HAP-1 (cell line): ENCODE results near the gene MFRP.

Experiments
- DNase-seq, 2 experiments: peaks; one replicate each; pipeline ENCODE4 v3.0.0-alpha.2; 2016 to 2020; ENCODE audit warnings: low spot score in 2 of 2
- H3K27me3 ChIP-seq: fragments of 250-450 bp; sonication (Bioruptor Pico); 2 replicates; pipeline ENCODE4 v1.5.1; 2020; ENCODE audit warnings: low read depth, mild to moderate bottlenecking, moderate library complexity
- H3K36me3 ChIP-seq: fragments of 250-450 bp; sonication (Bioruptor Pico); replicated peaks from 2 replicates; pipeline ENCODE4 v1.5.1; 2020; ENCODE audit warnings: mild to moderate bottlenecking
- H3K4me1 ChIP-seq: fragments of 250-450 bp; sonication (Bioruptor Pico); 2 replicates; pipeline ENCODE4 v1.5.1; 2020; ENCODE audit warnings: mild to moderate bottlenecking
- H3K4me3 ChIP-seq: fragments of 250-450 bp; sonication (Bioruptor Pico); 2 replicates; pipeline ENCODE4 v1.5.1; 2020; ENCODE audit warnings: mild to moderate bottlenecking, moderate library complexity
- H3K9me3 ChIP-seq: fragments of 250-450 bp; sonication (Bioruptor Pico); 2 replicates; pipeline ENCODE4 v1.5.1; 2020; ENCODE audit warnings: mild to moderate bottlenecking, moderate library complexity
- in situ Hi-C: fragments of 300-500 bp; cut with MboI; formaldehyde crosslinking; loops from 3 replicates; pipeline ENCODE4 v1.14.3; 2020; ENCODE audit warnings: low sequenced_read_pairs, inconsistent platforms, mixed read lengths

The MFRP gene

DNA sequence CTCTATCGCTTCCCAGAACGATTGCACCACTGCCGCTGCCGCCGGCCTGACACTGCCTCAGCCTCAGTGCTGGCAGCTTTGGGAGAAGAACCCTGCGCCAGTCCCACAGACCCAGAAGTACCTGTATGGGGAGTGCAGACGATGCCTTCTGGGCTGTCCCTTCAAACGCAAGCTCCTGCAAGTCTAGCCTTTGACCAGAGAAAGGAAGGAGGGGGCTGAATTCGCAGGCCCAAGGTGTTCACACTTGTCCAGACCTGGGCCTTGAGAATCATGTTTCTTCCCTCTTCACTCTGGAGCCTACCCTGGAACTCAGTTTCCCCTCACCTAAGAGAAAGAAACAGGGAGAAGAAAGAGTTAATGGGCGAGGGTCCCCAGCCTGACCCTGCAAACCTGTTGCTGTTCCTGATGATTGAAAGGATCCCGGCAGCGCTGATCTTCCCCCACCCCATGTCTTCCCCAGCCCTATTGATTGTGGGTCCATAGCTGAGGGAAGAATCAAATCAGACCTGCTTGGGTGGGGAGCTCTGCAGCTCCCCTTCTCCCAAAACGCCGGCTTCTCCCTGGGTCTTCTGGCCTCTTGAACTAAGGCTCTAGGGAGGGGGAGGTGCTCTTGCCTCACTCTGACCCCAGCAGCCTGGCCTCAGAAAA, 28.8 kb downstream of the MFRP start:
- peak overlapping the region; percentile 69 for H3K4me3 ChIP-seq
- in situ Hi-C loops: no loop called here
- no peaks in the 10 kb centered on the region for H3K9me3 ChIP-seq
- peaks cover 20% of the 10 kb centered on the region for H3K36me3 ChIP-seq
- H3K27me3 ChIP-seq: no peaks in the 10 kb centered on the region
- no peak for DNase-seq
- peaks cover 41% of the 10 kb centered on the region for H3K4me1 ChIP-seq

DNA sequence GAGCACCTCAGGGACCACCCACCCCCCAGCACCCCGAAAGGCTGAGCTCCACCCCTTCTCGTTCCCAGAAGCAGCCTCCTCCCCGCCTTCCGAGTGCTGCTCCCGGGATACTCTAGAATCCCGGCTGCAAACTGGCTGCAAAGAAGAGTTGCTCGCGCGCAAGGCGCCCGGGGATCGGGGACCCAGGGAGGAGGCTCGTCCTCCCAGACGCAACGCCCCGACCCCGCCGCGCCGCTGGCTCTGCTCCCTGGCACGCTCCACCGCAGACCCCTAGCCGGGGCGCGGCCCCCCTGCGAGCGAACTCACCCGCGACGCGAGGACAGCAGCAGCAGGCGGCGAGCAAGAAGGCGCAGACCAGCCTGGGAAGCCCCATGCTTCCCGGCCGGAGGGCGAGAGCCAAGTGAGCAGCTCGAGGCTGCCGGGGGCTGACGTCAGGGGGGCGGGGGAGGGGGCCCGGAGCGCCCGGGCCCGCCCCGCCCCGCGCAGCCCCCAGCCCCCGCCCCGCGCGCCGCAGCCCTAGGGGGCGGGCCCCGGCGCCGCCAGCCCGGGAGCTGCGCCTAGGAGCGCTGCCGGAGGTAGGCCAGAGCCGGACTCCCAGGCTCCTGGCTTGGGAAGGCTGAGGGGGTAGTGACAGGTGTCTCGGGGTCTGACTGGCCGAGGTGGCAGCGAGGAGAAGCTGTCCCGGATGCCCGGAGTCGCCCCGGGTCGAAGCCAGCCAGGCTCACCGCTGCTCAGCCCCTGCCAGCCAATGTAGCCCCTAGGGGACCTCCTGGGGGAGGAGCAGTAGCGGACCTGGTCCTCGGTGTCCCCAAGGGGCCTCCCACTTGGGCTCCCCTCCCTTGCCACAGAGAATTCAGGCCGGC, 29.5 kb downstream of the MFRP start, which contains the start of gene MCAM:
TSS of gene MCAM (minus strand) at position 402 of the 863 bp plus-strand sequence. CDS start at position 373, 29 bp downstream.
- peak within 1 kb of the TSS; percentile 69 for H3K4me3 ChIP-seq
- H3K4me1 ChIP-seq: peaks cover 40% of the 10 kb centered on the region
- peaks cover 28% of the 10 kb centered on the region for H3K36me3 ChIP-seq
- in situ Hi-C loops: no loop called here
- peak; percentile 49 to 72 for DNase-seq
- H3K9me3 ChIP-seq: no peaks in the 10 kb centered on the region
- no peaks in the 10 kb centered on the region for H3K27me3 ChIP-seq

DNA sequence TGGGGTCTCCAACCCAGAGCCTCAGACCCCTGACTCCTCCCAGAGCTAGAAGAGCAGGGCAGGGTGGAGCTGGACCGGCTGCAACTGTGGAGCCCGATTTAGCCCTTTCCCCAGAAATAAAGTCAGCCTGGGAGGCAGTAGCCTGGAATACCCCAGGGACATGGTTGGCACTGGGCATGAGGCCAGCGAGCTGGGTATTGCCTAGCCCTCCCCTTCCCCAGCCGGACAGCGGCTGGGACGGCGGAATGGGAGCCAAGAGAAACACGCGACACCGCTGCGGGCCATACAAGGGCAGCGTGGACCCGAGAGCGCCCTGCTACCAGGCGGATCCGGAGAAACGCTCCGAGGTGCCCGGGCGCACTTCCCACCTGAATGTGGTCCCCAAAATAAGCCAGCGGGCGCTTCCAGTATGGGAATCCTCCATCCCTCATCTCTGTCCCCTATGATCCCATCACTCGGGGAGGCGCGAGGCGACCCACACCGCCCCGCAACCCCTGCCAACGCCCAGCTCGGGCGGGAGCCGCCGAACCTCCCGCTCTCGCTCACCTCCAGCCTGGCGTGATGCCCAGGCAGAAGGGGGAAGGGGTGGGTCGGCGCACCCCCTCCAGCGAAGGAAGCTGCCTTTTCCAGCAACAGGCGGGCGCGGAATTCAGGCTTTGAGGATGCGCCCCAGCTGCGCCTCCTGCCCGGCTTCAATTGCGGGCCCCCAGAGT, 30.3 kb downstream of the MFRP start:
- peak overlapping the region; percentile 69 for H3K4me3 ChIP-seq
- no peaks in the 10 kb centered on the region for H3K9me3 ChIP-seq
- no peaks in the 10 kb centered on the region for H3K27me3 ChIP-seq
- in situ Hi-C loops: no loop called here
- peaks cover 32% of the 10 kb centered on the region for H3K4me1 ChIP-seq
- H3K36me3 ChIP-seq: peaks cover 32% of the 10 kb centered on the region
- peak in 1 of 2 experiments; percentile 61 for DNase-seq

DNA sequence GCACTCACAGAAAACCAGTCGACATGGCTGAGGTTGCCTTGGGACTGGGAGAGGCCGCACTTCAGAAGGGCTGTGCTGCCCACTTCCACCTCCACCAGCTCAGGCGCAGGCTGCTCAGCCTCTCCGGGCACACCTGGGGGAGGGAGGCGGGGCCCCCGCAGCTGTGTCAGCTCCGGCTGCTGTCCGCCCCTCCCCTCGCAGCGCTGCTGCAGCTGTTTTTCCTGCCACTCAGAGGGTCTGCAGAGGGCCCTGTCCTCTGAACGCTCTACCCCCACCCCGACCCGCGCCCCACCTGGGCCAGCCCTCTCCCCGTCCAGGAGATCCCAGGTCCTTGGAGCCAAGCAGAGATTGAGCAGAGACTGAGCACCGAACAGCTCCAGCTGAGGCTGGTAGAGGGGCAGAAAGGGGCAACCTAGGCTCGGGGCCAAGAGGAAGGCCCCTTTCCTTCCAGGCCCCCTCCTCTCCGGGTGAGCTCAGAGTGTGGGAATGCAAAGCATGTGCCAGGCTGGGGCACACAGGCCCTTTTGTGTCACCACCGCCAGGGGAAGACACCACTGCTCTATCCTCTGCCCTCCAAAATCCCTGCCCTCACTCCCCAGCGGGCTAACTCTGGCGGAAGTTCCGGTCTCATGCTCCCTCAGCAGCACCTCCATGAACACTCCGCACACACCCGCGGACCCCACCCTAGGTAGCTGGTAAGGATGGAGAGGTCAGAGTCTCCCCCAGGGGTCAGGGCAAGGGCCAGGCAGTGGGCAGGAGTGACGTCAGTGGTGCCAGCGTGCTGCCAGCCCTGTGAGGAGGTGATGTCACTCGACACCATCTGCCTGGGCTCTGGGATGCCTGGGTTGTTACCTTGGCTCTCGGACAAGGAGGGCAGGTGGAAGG, 31.1 kb downstream of the MFRP start:
- Histone ChIP-seq H3K27me3 (no peaks in the 10 kb centered on the region), H3K36me3 (peaks cover 40% of the 10 kb centered on the region), H3K4me1 (peaks cover 24% of the 10 kb centered on the region), H3K4me3 (peak overlapping the region; percentile 69), H3K9me3 (no peaks in the 10 kb centered on the region)
- in situ Hi-C loops: no loop called here
- peak in 1 of 2 experiments; percentile 16 for DNase-seq

DNA sequence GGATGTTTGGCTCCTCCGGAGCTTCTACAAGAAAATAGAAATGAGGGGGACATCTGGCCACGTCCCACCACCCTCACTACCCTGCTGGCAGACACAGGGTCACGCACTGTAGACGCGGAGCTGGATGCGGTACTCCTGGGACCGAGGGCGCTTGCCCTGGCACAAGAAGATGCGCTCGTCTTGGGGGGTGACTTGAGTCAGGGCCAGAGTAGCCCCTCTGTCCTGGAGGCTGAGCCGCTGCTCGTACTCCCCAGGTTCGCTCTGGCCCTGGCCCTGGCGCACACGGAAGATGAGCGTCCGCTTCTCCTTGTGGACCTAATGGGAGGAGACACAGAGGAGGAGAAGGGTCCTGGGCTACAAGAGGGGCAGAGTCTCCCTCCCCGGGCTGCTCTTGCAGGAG, 31.8 kb downstream of the MFRP start:
- no peaks in the 10 kb centered on the region for H3K9me3 ChIP-seq
- H3K4me3 ChIP-seq: no peak overlapping the region
- DNase-seq: no peak
- peaks cover 19% of the 10 kb centered on the region for H3K4me1 ChIP-seq
- in situ Hi-C loops: no loop called here
- no peaks in the 10 kb centered on the region for H3K27me3 ChIP-seq
- peaks cover 46% of the 10 kb centered on the region for H3K36me3 ChIP-seq

DNA sequence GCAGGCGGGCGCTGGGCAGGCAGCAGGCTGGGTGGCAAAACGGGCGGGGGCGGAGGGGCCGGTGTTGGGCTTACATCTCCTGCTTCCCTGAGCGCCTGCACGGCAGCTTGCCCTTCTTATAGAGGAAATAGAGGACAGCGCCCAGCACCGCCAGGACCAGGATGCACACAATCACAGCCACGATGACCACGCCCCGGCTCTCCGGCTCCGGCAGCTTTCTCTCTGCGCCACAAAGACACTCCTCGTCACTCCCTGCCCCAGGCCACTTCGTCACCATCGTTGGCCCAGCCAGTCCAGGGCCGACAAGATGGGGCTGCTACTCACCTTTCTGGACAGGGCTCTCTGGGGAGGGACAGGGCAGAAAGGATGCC, 35.8 kb downstream of the MFRP start:
- no peak for DNase-seq
- Histone ChIP-seq H3K4me1 (peaks cover under 1% of the 10 kb centered on the region; the same call in 1 of the 2 replicates), H3K4me3 (no peak overlapping the region), H3K27me3 (no peaks in the 10 kb centered on the region), H3K36me3 (peaks cover 59% of the 10 kb centered on the region), H3K9me3 (no peaks in the 10 kb centered on the region; the same call in 1 of the 2 replicates)
- in situ Hi-C loops: no loop called here

DNA sequence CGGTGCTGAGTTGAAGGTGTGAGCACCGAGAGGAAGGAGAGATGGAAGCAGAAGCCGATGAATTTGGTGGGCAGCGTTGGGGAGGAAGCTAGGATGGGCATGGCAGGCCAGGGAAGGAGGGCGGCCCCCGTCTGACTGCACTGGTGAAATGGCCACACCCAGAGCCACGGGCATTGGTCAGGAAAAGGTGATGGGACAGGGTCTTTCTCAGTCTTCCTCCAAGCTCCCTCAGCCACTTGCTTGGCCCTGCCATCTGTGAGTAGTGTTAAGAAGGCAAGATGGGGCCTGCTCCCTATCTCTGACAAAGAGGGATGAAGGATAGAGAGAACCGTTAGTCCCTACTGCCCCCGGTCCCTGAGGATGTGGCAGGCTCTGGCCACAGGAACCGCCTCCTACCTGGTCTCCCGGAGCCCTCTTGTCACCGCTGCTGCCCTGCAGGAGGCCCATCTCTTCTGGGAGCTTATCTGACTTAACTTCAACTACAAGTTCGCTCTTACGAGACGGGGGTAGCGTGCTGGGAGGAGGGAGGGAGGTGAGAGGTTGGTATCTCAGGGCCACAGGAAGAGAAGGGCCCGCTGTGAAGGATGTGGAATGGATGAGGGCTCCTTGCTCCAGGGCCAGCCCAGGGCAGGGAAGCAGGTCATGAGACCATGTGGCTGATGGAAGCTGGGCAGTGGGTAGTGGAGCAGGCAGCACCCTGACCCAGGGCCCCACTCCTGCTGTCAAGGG, 36.4 kb downstream of the MFRP start:
- in situ Hi-C loops: no loop called here
- Histone ChIP-seq H3K4me3 (no peak overlapping the region), H3K4me1 (no peaks in the 10 kb centered on the region), H3K9me3 (no peaks in the 10 kb centered on the region; the same call in 1 of the 2 replicates), H3K36me3 (peaks cover 59% of the 10 kb centered on the region), H3K27me3 (no peaks in the 10 kb centered on the region)
- DNase-seq: no peak

DNA sequence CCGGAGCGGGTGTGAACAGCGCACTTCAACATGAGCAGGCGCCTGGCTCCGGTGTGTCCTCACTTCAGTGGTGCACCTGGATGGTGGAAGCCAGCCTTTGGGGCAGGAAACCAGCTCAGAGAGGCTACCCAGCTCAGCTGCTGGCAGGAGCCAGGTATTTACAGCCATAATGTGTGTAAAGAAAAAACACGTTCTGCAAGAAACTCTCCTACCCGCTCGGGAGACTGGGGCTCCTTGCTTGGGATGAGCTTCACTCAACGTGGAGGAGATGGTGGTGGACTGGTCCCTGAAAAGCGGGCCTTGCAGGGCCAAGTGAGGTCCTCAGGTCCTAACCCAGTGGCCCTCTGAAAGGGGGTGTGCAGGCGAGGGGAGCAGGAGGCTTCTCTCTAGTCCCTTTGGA, 37.1 kb downstream of the MFRP start:
- Histone ChIP-seq H3K36me3 (peaks cover 55% of the 10 kb centered on the region), H3K27me3 (no peaks in the 10 kb centered on the region), H3K9me3 (no peaks in the 10 kb centered on the region; the same call in 1 of the 2 replicates), H3K4me3 (no peak overlapping the region), H3K4me1 (no peaks in the 10 kb centered on the region)
- in situ Hi-C loops: no loop called here
- DNase-seq: no peak

DNA sequence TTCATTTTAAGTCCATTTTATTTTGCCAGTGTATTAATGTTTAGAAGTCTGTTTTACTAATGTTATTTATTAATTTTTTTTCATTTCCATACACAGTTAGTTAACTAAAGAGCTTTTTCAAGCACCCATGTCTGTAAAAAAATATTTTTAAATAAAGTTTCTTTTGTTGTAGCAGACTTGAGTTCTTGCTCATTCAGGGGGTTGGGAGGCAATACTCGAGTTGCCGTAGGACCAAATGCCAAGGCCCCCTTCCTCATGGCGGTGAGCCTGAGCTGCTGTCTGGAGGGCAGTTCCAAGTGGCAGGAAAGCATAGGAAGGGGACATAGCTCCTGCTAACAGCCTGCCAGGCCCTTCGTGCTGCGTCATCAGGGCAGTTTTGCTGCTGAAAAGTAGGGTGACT, 38.5 kb downstream of the MFRP start:
- no peak overlapping the region for H3K4me3 ChIP-seq
- in situ Hi-C loops: no loop called here
- H3K4me1 ChIP-seq: no peaks in the 10 kb centered on the region
- no peaks in the 10 kb centered on the region for H3K27me3 ChIP-seq
- peaks cover 47% of the 10 kb centered on the region for H3K36me3 ChIP-seq
- no peaks in the 10 kb centered on the region; the same call in 1 of the 2 replicates for H3K9me3 ChIP-seq
- no peak for DNase-seq

DNA sequence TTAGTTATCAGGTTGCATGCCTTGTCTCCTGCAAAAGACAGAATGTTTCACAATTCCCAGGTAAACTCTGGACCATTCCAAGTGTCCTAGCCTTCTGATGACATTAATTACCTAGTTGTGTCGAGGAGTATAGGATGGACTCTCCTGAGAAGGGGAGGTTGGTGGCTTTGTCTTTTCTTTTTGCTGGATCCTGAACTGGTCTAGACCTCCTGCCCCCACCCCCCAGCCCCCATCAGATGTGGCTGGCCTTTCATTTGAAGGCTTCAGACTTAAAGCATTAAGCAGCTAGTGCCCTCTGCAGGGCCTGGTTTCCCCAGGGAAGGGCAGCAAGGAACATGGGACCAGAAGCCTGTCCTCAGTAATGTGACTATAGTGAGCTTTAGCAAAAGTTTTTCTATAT, 39.3 kb downstream of the MFRP start:
- DNase-seq: no peak
- no peaks in the 10 kb centered on the region for H3K27me3 ChIP-seq
- H3K4me1 ChIP-seq: no peaks in the 10 kb centered on the region
- H3K9me3 ChIP-seq: no peaks in the 10 kb centered on the region; the same call in 1 of the 2 replicates
- in situ Hi-C loops: no loop called here
- H3K36me3 ChIP-seq: peaks cover 42% of the 10 kb centered on the region
- no peak overlapping the region for H3K4me3 ChIP-seq

DNA sequence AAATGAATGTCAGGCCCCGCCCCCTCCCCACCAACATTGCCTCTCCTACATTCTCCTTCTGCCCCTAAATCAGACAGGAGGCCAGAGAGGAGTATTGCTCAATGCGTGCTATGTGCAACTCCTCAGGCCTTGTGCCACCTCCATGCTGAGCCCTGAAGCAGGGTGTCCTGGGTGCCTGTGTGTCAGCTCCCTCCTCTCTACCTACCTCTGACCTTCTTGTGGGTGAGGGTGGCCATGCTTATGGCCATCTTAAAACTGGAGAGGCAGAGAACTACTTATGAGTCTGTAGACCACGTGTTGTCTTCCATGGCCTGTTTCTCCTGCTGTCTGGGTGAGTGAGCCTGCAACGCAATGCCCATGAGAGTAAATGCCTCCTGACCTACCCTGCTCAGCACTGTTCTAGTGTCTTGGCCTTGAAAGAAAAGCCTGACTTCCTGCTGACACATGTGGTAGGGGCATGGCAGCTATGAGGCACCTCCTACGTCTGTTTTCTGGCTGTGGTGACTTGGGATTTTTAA, 40.1 kb downstream of the MFRP start:
- Histone ChIP-seq H3K36me3 (peaks cover 41% of the 10 kb centered on the region), H3K9me3 (no peaks in the 10 kb centered on the region; the same call in 1 of the 2 replicates), H3K4me1 (no peaks in the 10 kb centered on the region), H3K27me3 (no peaks in the 10 kb centered on the region), H3K4me3 (no peak overlapping the region)
- in situ Hi-C loops: no loop called here
- no peak for DNase-seq

DNA sequence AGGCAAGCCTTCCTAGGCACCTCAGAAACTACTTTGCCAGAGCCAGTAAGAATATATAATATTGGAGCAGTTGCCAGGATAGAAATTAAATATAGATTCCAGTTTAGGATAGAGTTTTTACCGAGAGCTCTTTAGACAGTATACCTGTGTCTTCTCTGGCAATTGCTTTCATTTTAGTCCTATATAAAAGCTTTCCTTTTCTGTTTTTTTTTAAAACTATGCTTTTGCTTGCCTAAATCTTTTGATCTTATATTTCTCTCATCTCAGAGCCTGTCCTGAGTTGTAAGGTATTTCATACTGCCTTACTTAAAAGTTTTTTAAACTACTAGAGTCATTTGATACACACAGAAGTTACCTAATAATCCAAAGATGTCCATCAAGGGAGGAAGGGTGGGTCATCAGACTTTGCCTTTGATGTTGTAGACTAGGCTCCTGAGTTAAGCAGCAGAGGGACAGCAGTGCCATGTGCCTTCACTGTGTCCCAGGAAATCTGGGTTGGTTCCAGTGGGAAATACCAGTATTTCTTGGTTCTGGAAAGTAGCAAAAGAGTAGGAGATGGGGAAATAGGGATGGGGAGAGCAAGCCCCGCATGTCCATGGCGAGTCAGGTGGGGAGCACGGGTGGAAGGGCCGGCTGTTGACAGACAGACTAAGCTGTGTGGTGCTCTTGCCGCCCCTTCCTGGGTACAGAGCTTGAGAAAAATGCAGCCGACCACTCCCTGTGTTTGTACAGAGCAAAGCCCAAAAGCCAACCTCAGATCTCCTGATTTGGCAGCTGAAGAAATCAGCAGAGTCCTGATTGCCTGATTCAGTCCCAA, 40.7 kb downstream of the MFRP start:
- Histone ChIP-seq H3K27me3 (no peaks in the 10 kb centered on the region), H3K4me1 (no peaks in the 10 kb centered on the region), H3K36me3 (peaks cover 40% of the 10 kb centered on the region), H3K9me3 (no peaks in the 10 kb centered on the region; the same call in 1 of the 2 replicates), H3K4me3 (no peak overlapping the region)
- no peak for DNase-seq
- in situ Hi-C loops: no loop called here
